Parathyroid adenoma (tissue), 2 donors: ENCODE results near the gene KCNG4.

Experiments
- H2AFZ ChIP-seq: fragments of 300-600 bp; sonication (generic); one replicate; pipeline ENCODE4 v1.7.0; 2017; ENCODE audit warnings: antibody characterized with exemption, mild to moderate bottlenecking
- H3K27ac ChIP-seq: fragments of 300-600 bp; sonication (generic); one replicate; pipeline ENCODE4 v1.7.0; 2017
- H3K27me3 ChIP-seq: fragments of 300-600 bp; sonication (generic); one replicate; pipeline ENCODE4 v1.7.0; 2017; ENCODE audit warnings: low read length; ENCODE audit not compliant: control insufficient read depth, insufficient read depth
- H3K36me3 ChIP-seq: fragments of 300-600 bp; sonication (generic); one replicate; pipeline ENCODE4 v1.7.0; 2017; ENCODE audit warnings: low read length; ENCODE audit not compliant: control insufficient read depth, insufficient read depth
- H3K4me1 ChIP-seq: fragments of 300-600 bp; sonication (generic); one replicate; pipeline ENCODE4 v1.7.0; 2017; ENCODE audit warnings: control low read depth
- H3K4me2 ChIP-seq: fragments of 300-600 bp; sonication (generic); one replicate; pipeline ENCODE4 v1.7.0; 2017; ENCODE audit warnings: low read length
- H3K4me3 ChIP-seq: fragments of 300-600 bp; sonication (generic); one replicate; pipeline ENCODE4 v1.7.0; 2017; ENCODE audit warnings: low read depth, low read length
- H3K79me2 ChIP-seq: fragments of 300-600 bp; sonication (generic); one replicate; pipeline ENCODE4 v1.7.0; 2017; ENCODE audit warnings: control low read depth
- H3K9ac ChIP-seq: fragments of 300-600 bp; sonication (generic); one replicate; pipeline ENCODE4 v1.7.0; 2017; ENCODE audit warnings: mild to moderate bottlenecking
- H3K9me3 ChIP-seq: fragments of 300-600 bp; sonication (generic); one replicate; pipeline ENCODE4 v1.7.0; 2017; ENCODE audit warnings: low read length; ENCODE audit not compliant: control insufficient read depth
- CTCF ChIP-seq: fragments of 300-600 bp; sonication (generic); IDR thresholded peaks from one replicate; pipeline ENCODE4 v1.7.0; 2017; ENCODE audit warnings: antibody characterized with exemption, mild to moderate bottlenecking
- donor health status: primary hyperparathyroidism.

KCNG4 gene

DNA sequence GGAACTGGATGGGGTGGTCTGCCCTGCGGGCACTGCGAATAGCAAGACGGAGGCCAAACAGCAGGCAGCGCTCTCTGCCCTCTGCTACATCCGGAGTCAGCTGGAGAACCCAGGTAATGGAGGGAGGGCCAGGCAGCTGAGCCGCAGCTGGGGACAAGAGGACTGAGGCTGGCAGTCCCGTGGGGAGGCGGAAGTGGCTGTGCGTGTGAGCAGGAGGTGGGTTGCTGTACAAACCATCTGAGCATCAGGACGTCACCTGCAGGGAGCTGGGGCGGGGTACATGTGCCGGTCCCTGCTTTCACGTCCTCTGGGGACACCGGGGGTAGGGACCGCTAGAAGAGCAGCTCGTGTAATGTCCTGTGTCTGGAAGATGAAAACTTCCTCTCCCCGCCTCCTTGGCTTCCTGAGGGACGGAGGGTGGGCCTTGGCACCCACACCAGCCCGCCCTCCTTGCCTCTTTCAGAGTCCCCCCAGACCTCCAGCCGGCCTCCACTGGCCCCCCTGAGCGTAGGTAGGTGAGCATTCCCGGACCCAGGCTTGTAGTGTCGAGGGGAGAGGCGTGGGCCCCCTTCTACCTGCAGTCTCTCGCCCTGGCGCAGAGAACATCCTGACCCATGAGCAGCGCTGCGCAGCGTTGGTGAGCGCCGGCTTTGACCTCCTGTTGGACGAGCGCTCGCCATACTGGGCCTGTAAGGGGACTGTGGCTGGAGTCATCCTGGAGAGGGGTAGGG, 45.2 kb downstream of the KCNG4 start:
- Histone ChIP-seq H3K4me1 (no peaks in the 10 kb centered on the region), H3K4me3 (no peak overlapping the region), H3K27me3 (no peaks in the 10 kb centered on the region), H2AFZ (no peak overlapping the region), H3K9me3 (no peaks in the 10 kb centered on the region), H3K27ac (no peak overlapping the region), H3K4me2 (no peak overlapping the region), H3K36me3 (no peaks in the 10 kb centered on the region), H3K9ac (no peak overlapping the region), H3K79me2 (no peaks in the 10 kb centered on the region)
- no peak for TF ChIP-seq CTCF

DNA sequence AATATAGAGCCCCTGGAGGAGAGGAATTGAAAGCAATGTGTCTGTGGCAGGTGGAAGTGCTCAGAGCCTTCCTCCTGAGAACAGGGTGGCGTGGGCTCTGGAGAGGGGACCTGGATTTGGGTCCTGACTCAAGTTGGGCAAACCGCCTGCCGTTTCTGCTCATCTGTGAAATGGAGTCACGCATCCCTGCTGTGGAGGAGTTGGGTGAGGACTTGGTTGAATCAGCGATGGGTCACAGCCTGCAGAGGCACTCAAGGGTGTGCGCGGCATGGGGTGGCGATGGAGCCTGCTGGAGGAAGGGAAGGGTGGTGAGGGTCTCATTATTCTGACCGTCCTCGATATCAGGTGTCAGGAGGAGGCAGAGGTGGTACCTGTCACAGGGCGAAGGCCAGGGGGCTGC, 45.8 kb downstream of the KCNG4 start:
- Histone ChIP-seq H3K79me2 (no peaks in the 10 kb centered on the region), H3K4me3 (no peak overlapping the region), H3K9ac (no peak overlapping the region), H2AFZ (no peak overlapping the region), H3K27me3 (no peaks in the 10 kb centered on the region), H3K4me1 (no peaks in the 10 kb centered on the region), H3K4me2 (no peak overlapping the region), H3K36me3 (no peaks in the 10 kb centered on the region), H3K9me3 (no peaks in the 10 kb centered on the region), H3K27ac (no peak overlapping the region)
- no peak for TF ChIP-seq CTCF

- TF ChIP-seq CTCF = no peak
- H3K9me3 ChIP-seq = no peaks in the 10 kb centered on the region
- H3K4me3 ChIP-seq = no peak overlapping the region
- no peaks in the 10 kb centered on the region for H3K79me2 ChIP-seq
- no peak overlapping the region for H3K27ac ChIP-seq
- H3K4me2 ChIP-seq = no peak overlapping the region
- no peaks in the 10 kb centered on the region for H3K36me3 ChIP-seq
- no peaks in the 10 kb centered on the region for H3K27me3 ChIP-seq
- no peak overlapping the region for H3K9ac ChIP-seq
- H2AFZ ChIP-seq = no peak overlapping the region
- no peaks in the 10 kb centered on the region for H3K4me1 ChIP-seq
Observed at GRCh38 chr16:84193480-84193879, 46.3 kb downstream of the KCNG4 start.

DNA sequence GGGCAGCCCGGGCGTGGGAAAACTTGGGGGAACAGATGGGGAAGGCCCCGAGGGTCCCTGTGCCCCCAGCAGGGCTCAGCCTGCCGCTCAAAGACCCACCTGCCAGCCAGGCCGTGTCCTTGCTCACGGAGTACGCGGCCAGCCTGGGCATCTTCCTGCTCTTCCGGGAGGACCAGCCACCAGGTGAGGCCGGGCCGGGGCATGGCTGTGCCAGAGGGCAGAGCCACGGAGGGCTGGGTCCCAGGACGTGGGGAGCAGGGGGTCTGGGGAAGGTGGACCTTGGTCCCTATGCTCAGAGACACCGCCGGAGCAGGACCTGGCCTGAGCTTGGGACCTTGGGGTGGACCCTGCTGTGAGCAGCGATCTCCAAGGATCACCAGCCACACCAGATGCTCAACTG, 48.3 kb downstream of the KCNG4 start:
- no peak overlapping the region for H2AFZ ChIP-seq
- H3K9ac ChIP-seq = no peak overlapping the region
- H3K27me3 ChIP-seq = no peaks in the 10 kb centered on the region
- H3K9me3 ChIP-seq = no peaks in the 10 kb centered on the region
- no peak overlapping the region for H3K27ac ChIP-seq
- no peak overlapping the region for H3K4me3 ChIP-seq
- H3K4me2 ChIP-seq = no peak overlapping the region
- TF ChIP-seq CTCF = no peak
- H3K79me2 ChIP-seq = peaks cover 3% of the 10 kb centered on the region
- H3K4me1 ChIP-seq = no peaks in the 10 kb centered on the region
- H3K36me3 ChIP-seq = no peaks in the 10 kb centered on the region
